ENCODE results near the gene TMEM131. TPM values are rescaled to one million over a fixed set of nuclear protein-coding genes. Genes with fewer than 3 reads are reported as not detected.

Gene TMEM131
- total and polyA plus RNA-seq, 2 of the 8 experiments (the other 6 are each of a cell fraction or from before 2014, with no cell fraction given), result 9.7 to 22.9 TPM

GRCh38 chr2:97928591-97928990, 67.2 kb downstream of the TMEM131 start:
- Histone ChIP-seq H4K20me1 (replicated peaks in 1 of 2; ENCODE audit: control insufficient read depth in 1 of 2, insufficient read depth in 2 of 2, low read length in 2 of 2) (peaks cover 2 to 3% of the 10 kb centered on the region in 2 experiments), H2BK12ac (ENCODE audit: low read depth, low read length) (no peak overlapping the region), H2BK120ac (replicated peaks; ENCODE audit: low read depth, low read length) (no peak overlapping the region), H3K23ac (ENCODE audit: insufficient read length) (no peak overlapping the region), H3K36me3 (ENCODE audit: control insufficient read depth in 2 of 4, insufficient read depth in 4 of 4, low read length in 3 of 4) (peaks cover 0 to 6% (median 0%) of the 10 kb centered on the region in 4 experiments; a peak in 2 of 8 replicates), H3K14ac (ENCODE audit: insufficient read length) (no peak overlapping the region), H4K8ac (ENCODE audit: extremely low read depth, insufficient read depth, low read length) (no peak overlapping the region), H3K79me1 (ENCODE audit: low read depth, low read length) (no peaks in the 10 kb centered on the region), H3K56ac (replicated peaks; ENCODE audit: insufficient read length, low read depth, low read length) (no peak overlapping the region), H4K5ac (ENCODE audit: insufficient read length, low read depth, low read length) (no peak overlapping the region), H3K9me3 (ENCODE audit: insufficient read depth in 2 of 2, low read depth in 1 of 2, low read length in 1 of 2) (no peaks in the 10 kb centered on the region), H3K27me3 (replicated peaks in 1 of 4; ENCODE audit: control insufficient read depth in 3 of 4, extremely low read depth in 1 of 4, insufficient read depth in 3 of 4, low read length in 3 of 4) (no peaks in the 10 kb centered on the region), H3K4ac (replicated peaks; ENCODE audit: insufficient read length, low read depth, low read length) (no peak overlapping the region), H3K9ac (replicated peaks in 1 of 4; ENCODE audit: extremely low read depth in 1 of 4, low read depth in 3 of 4, low read length in 3 of 4) (no peak overlapping the region), H3K4me3 (ENCODE audit: extremely low read depth in 1 of 4, insufficient read depth in 2 of 4, low read depth in 3 of 4, low read length in 4 of 4) (no peak overlapping the region), H3K79me2 (ENCODE audit: control insufficient read depth in 1 of 2, insufficient read depth in 2 of 2, low read length in 2 of 2) (peaks cover 0 to 45% of the 10 kb centered on the region in 2 experiments; a peak in 2 of 4 replicates), H3K4me2 (ENCODE audit: insufficient read depth in 1 of 2, low read depth in 2 of 2, low read length in 2 of 2) (no peak overlapping the region), H2BK5ac (ENCODE audit: low read depth, low read length) (no peak overlapping the region), H3K4me1 (replicated peaks in 1 of 4; ENCODE audit: control insufficient read depth in 3 of 4, insufficient read depth in 4 of 4, low read length in 3 of 4) (peaks cover 0 to 2% (median 0%) of the 10 kb centered on the region in 4 experiments; a peak in 1 of 7 replicates), H3K27ac (ENCODE audit: low read depth, low read length) (no peak overlapping the region), H2AFZ (ENCODE audit: low read length) (no peak overlapping the region), H2BK20ac (ENCODE audit: low read length) (no peak overlapping the region), H2AK5ac (ENCODE audit: low read depth, low read length) (no peak overlapping the region), H4K91ac (replicated peaks; ENCODE audit: insufficient read length, low read length) (no peak overlapping the region), H3K23me2 (ENCODE audit: low read depth, low read length) (no peaks in the 10 kb centered on the region), H3K18ac (ENCODE audit: extremely low read depth, low read length) (no peak overlapping the region), H2BK15ac (ENCODE audit: low read length) (no peak overlapping the region)
- no peak for FAIRE-seq
- no peak for DNase-seq (ENCODE audit: low read depth in 1 of 2, low spot score in 2 of 2)
- 92% methylated on average over 3 of the region's 3 CpGs; no CpG with 5 or more reads in 1 of the 2 experiments for WGBS, 2 experiments (ENCODE audit: extremely low coverage in 1 of 2, insufficient coverage in 1 of 2, insufficient read length in 1 of 2, insufficient replicate concordance in 2 of 2, low coverage in 1 of 2, low lambda C conversion rate in 2 of 2, missing lambda C conversion rate in 1 of 2)
- ChIA-PET POLR2A (ENCODE audit: partially characterized antibody) (no interaction called here), CTCF (ENCODE audit: partially characterized antibody) (no interaction called here)
- TF ChIP-seq CHD2 (IDR thresholded peaks at IDR 0.05; ENCODE audit: low read length), result no peak
- no peak for TF ChIP-seq JUND (IDR thresholded peaks at IDR 0.05; ENCODE audit: low read length)
- TF ChIP-seq HDAC6 (IDR thresholded peaks at IDR 0.05; ENCODE audit: low read depth, low read length), result no peak

All from H1 (cell line).